NCI-H2171 (cell line): ENCODE data around the gene FAM241B.

ENCODE experiments used
- DNase-seq: peaks from one replicate; lab custom pipeline; 2025; lab: John Stamatoyannopoulos, UW

Gene FAM241B

DNA sequence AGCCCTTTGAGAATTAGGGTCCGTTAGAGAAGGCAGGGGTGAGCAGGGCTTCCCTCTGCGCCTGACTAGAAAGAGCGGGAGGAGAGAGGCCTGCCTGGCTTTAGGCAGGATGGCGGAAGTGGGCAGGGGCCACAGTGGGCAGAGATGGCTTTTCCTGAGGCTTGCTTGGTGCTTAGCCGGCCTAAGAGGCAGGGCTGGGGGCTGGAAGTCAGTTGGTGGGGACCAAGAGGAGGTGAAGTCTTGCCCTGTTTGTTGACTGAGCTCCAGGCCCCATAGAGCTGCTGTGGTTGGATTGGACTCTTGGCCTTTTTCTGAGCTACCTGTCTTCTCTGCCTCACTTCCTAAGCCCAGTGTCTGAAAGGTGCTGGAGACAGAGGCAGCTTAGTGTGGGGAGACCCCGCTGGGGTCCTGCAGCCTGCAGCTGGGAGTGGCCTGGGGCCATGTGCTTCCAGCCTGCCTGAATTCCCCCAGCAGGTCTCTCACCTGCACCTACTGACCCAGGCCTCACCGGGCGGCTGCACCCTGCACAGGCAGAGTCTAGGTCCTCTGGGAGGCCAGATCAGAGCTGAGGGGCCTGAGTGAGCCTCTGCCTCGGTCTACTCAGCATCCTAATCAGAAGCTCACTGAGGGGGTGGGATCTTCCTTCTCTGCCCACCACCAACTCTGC lies 4.8 kb downstream of the FAM241B start:
- no peak for DNase-seq

DNA sequence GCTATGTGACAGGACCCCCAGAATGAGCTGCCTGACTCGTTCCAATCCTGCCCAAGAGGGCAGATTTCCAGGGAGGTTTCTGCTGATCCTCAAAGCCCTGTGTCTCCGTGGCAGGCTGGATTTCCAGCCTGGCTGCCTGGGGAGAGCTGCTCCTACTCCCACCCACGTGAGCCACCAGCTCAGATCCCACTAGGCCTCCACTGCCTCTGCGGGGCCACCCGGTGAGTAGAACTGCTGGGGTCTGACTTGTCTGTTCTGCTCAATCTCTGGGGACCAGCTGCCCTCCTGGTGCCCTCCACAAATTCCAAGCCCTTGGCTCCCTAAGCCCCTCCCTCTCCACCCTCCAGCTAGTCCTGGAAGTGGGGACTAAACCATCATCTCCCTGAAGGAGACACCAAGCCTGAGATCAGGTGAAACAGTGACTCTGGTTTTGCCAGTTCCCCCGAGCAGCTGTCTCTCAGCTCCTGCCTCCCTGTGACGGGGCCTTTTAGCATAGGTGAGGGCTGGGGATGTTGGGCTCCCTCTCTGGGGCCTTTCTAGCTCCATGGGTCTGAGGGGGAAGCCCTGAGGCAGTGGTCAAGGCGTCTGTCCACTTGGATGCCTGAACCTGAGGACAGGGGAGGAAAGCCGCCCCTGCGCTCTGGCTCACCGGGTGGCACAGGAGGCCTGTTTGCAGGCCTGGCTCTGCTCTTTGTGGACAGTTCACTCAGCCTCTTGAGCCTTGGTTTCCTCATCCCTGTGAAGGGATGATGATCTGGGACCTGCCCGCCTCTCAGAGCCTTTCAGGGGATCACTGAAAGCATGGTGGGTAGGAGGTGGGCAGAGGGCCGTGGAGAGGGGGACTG lies 5.6 kb downstream of the FAM241B start:
- no peak for DNase-seq

DNA sequence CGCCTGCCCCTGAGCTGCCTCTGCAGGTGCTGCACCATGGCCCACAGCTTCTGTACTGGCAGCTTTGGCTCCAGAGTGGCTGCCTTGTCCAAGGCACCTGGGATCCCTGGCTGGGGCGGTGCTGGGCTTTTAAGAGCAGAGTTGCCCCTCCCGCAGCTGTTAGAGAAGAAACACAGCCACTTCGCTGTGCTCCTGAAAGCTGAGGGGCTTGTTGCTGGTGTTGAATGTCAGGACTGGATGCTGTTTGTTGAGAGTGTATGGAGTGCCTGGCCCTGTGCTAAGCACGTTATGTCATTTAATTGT lies 6.2 kb downstream of the FAM241B start:
- no peak for DNase-seq

DNA sequence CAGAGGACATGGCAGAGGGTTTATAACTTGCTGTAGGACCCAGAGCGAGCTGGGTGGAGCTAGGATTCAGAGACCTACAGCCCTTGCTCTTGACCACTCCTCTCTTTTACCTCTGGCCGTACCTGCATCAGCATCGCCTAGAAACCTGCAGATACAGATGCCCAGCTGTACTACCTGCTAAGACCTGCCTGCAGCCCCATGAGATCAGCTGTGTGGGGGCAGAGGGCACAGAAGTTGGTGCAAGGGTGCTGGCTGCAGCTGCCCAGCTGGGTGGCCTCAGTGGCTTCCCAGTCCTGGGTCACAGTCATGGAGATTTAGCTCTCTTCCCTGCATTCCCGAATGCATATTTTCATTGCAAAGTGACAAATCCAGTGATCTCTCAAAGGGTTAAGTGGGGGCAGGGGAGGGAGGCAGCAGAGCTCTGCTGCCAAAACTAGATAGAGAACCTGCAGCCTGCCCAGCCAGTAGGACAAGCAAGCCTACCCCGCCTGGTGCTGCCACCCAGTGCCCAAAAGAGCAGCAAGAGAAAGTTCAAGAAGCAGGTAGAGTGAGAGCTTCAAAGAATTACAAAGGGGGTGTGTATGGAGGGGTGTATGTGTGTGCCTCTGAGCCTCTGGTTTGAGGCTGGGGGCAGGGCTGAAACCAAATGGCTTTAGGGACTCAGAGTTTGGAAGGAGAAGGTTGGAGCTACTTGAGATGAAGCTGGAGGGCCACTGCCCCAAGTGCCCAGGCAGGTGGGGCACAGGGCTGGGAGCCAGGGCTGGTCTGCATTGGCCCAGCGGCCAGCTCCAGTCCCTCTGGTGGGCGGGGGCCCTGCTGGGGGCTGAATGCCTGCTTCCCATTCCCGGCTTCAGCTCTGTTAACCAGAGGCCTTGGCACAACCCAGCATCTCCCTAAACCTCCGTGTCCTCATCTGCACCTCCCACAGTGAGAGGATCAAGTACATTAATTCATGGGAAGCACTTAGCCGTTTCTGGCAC lies 6.9 kb downstream of the FAM241B start:
- no peak for DNase-seq

DNA sequence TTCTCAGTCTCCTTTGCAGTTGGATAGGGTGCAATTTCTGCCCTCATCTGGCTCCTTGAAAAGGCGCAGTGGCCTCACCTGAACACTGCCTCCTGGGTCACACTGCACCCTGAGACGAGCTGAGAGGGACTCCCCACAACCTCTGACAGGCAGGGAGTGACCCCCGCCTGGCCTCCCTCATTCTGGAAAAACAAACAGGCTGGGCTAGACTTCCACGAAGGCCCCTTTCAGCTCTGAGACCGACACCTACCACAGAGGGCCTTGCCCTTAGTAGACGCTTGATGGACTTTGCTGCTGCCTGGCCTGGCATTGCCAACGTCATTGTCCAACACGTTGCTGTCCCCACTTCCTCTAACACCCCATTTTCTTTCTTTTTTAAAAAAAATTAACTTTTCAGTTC lies 8.6 kb downstream of the FAM241B start:
- no peak for DNase-seq

DNA sequence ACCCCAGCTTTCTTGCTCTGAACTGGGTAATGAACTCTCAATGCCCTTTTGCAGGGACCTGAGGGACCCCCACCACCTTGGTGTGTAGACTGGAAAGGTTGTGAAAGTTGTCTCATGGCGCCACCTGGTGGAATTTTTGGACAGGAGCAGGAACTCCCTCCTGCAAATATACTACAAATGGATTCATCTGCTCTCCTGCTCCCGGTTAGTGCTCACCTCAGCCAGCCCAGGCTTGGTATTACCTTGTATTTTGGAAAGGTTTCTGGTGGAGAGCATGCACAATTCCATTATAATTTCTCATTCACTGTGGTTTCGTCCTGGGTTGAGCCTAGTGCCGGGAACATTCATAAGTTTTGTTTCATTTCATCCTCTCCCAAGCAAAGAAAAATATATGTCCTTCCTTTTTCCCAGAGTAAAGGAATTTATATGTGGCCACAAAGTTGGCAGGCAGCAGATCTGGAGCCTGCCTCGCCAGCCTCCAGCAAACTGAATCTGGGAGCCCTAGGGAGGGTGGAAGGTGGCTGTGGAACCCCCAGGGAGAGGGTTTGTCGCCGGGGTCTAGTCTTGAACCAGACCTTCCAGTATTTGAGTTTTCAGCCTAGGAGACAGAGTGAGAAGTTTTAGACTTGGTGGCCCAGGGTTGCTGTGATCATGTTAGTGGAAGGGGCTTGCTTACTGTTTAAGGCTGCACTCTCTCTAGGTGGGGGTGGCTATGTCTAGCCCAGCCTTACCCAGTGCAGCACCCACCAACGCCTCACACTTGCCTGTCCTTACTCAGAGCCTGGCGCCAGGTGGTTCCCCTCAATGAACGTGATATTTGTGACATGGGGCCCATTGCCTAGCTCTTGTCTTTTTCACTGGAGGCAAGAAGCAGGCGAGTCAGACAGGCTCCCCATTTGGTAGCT lies 9.5 kb downstream of the FAM241B start:
- DNase-seq, result peak; percentile 17

DNA sequence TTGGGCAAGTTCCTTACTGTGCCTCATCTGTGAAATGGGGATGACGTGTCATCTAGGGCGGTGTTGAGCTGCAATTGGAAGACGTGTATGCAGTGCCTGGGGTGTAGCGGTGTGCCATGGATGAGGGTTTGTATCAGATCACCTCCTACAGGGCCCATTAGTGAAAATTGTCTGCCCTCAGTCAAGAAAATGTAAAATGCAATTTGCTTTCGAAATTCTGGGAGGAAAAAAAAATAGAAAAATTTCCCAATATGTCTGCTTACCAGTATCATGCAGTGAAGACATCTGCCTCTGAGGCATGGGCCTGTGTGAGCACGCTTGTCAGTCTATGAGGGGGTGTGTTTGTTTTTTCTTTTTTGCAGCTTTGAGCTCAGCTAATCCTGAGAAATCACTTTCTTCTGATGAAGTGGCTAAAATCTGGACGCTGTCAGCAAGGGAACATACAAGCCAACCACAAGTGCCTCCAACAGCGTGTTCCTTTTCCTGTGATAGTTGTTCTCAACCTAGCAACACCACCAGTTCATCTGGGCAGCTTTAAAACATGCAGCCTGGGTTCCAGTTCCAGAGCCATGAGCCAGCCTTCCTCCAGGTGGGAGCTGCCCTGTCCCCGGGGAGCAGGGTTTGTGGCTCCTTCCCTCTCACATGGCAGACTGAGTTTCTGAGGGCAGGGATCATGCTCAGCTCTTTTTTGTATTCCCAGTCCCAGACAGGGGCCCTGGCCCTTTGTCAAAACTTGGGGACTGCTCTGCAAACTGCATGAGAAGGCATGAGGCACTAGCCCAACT lies 10.3 kb downstream of the FAM241B start:
- peak; percentile 60 for DNase-seq

DNA sequence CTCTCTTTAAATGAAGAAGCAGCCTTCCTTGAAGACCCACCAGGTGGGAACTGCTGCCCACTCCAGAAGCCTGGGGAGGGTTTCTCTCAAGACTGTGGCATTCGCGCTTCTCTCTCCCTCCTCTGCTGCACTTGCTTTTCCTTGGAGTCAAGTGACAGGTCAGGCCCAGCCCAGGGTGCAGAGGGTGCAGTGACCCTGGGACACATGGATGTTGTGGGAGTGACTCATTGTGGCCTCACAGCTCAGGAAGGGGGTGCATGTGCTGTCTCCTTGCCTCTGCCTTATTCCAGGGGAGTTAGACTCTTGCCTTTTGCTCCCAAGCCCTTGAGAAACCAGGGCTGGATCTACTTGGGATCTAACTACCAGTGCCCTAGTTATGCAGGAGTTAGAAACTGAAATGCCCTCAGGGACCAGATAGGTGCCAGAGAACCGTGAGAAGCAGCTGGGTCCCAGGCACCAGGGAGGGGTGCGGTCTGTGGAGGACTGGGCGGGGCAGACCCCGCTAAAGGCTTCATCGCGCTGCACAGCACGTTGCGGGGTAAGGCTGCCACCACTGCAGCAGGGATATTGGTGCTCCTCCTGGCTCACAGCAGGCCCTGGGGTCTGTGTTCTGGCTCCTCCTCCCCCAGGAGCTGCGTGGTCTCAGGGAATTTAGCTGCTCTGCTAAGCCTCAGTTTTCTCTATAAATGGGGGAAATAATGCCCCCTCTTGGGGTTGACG lies 11.4 kb downstream of the FAM241B start:
- DNase-seq, result no peak

DNA sequence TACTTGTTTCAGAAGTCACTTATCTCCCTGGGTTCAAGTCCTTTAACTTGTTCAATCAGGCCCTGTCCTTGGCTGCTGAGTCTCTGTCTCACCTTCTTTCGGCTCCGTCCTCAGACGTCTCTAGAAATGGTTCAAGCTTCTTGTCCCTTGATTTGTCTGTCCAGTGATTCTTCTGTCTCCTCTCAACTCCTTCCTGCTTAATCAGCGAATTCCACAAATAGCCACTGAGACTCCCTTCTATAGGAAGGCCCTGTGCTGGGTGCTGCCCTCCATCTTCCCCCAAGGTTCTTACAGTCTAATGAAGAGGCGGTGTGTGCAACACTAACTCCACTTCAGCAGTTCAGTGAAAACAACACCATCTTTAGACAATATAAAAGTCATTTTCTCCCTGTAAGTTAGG lies 12.7 kb downstream of the FAM241B start:
- DNase-seq, result no peak

DNA sequence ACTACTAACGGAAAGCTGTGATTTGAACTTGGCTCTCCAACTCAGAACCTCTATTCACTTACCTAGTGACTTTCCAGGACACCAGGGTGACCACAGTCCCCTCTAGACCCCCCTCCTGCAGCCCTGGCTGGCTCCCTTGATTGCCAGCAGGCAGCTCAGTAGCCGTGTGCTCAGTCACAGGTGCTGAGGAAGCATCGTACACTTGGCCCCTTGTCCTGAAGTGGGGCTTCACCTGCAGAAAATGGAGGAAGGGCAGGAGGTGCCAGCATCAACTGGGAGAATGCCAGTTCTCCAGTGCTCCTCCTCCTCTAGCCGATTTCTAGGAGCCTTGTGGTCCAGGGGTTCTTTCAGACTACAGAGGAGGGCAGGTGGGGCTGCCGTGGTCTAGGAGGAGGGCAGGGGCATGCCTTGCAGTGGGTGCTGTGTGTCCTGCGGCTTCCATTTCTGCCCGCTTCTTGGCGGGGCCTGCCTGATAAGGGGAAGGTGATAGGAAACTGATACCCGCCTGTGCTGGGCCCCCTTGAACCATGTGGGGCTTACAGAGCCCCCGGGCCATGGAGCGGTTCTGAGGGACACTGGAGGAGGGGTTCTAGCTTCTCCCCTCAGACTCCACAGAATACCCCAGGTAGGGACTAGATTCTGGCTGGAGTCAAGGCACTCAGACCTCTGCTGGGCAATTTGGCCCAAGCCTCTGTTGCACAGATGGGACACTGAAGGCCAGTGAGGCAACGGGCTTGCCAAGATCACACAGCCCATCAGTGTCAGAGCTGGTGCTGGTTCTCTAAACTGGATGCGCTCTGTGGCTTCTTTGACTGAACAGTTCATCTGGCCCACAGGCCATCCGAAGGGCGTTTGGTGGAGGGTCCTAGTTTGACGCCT lies 14.0 kb downstream of the FAM241B start:
- no peak for DNase-seq

DNA sequence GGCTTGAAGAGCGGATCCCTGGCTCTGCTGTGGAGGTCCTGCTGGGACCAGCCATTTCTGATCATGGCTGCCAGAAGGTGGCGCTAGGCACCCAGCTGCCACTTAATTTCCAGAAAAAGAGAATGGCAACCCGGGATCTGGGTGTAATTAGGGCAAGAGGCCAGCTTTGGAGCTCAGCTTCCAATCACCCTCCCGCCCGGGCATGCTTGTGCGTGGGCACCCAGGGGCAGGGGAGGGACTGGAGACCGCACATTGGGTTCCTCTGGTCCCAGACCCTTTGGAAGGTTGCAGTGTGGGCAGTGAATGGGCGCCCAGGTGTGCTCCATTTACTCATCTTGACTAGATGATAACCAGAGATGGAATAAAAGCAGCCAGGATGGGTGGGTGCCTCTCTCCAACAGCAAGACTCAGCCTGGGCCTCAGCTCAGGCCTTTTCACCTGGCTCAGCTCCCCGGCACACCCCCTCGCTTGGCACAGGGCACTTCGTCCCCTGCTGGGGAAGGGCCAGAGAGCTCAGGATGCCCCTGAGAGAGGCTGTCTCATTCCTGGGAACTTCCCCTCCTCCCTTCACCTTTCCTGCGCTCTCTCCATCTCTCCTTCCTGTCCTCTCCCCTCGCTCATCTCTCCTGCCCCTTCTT lies 14.7 kb downstream of the FAM241B start:
- peak; percentile 10 for DNase-seq

DNA sequence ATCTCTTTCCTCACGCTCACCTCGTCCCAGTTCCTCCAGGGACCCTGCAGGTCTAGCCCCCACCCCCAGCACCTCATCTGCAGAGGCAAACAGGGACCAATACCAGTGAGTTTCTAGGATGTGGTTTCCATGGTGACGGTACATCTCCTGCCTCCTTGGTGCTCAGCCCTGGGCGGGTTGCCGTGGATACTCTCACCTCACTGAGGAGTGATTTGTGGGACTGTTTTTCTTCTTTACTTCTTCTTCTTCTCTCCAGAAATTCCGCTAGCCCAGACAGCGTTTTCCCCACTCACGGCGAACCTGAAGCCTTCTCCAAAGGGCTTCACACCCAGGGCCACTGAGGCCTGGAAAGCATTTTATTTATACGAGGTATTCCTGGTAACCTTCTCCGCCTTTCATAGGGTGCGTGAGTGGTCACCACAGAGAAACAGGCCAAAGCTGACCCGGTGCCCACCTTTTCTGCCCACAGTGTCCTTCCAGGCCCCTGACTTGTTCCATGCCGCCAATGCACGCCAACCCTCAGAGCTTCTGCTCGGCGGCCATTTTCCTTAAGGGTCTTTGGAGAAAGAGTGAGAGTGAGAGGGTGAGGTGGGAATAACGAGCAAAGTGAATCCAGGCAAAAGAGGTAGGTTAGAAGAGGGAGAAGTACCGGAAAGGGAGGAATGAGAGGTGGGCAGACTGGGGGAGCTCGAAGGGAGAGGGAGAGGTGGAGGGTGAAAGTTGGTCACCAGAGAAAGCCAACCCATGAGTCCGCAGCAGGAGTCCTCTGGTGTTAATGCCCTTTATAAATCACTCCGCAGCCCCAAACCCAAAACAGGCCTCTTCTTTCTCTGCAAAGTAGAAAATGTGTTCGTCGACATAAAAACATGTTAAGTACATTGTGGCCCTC lies 15.5 kb downstream of the FAM241B start:
- no peak for DNase-seq

DNA sequence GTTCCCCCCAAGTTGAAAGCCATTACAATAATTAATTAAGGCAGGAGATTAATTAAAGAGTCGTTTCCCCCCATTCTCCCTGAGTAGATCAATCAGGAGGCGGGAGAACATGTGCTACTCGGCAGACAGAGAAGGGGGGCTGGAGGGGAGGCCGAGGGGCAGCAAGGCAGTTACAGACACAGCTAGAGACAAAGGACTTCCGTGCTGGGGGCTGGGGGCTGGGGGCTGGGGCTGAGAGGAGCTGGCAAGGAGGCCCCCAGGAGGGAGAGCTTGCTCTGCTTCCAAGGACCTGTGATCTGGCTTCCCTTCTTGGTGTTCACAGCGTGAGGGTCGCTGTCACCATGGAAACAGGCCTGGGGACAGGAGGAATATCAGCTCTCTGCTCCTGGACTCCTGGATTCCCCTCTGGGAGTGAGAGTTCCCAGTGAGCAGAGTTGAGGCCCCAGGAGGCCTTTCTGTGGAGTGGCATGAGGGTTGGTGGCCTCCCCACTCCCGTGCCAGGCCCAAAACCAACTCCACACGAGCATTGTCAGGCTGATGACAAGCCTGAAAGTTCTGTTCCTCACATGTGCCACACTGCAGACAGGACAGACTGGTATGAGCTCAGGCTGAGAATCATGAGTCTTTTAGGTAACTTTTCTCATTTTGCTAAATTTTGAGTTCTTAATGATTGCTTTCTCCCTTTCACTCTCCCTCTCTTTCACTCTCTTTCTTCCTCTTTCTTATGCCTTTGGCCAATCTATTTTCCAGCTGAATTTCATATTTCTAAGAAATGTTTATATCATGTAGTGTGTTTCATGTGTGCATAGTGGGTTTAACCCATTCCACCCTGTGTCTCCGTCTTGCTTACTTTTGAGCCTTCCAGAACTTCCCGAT lies 16.4 kb downstream of the FAM241B start:
- no peak for DNase-seq

DNA sequence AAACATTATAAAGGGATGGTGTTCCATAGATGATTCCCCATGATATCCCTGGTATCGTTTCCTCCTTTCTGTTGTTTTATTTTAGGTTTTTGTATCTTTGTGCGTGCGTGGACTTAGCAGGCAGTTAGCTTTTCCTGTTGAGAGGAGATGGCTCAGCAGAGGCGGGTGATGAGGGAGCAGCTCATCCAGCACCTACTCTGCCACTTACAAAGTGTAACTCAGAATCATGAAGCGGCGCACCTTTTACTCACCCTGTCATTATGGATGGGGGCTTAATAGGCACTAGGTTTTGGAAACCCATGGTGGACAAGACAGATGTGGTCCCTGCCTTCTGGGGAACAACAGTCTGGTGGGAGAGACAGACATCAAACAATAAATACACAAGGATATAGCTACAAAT lies 17.1 kb downstream of the FAM241B start:
- DNase-seq, result no peak

DNA sequence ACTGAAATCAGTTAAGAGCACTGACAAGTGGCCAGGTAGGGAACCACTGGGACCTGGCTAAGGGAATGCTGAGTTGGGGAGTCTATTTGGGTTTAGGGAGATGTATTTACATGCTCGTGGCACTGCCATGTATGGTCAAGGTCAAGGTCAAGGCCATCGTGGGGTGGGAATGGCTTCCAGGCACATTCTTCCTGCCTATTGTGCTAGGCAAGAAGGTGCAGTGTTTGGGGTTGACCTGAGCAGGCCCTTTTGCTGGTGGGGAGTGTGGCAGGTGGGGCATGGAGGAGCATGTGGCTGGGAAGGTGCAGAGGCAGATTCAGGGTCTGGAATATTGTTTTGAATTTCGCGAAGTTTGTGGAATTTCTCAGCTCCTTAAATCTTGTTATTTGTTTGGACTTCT lies 17.8 kb downstream of the FAM241B start:
- no peak for DNase-seq

DNA sequence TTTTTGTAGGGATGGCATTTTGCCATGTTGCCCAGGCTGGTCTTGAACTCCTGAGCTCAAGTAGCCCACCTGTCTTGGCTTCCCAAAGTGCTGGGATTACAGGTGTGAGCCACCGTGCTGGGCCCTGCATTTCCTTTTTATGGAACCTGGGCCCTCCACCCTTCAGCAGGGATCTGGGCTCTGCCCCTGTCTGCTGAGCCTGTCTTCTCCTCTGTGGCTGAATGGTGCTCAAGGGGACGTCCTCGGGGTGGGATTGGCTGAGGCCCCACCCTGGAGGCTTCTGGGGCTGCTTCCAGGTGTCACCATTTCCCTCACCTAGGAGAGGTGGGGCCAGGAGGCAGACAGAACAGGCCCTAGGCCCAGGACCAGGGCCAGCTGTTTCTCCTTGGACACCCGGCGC lies 18.4 kb downstream of the FAM241B start:
- no peak for DNase-seq
